HG03432 (cell line): Measurements from ENCODE around the gene DCT.
A peak's percentile ranks its signal among the peaks of the same experiment; 100 is the strongest.

ENCODE experiments used
- ATAC-seq: cut with Tn5 transposase; IDR thresholded peaks from one replicate; pipeline ENCODE4 v1.9.1; 2021; ENCODE audit warnings: mild to moderate bottlenecking, moderate library complexity; ENCODE audit not compliant: unreplicated experiment

Gene DCT

DNA sequence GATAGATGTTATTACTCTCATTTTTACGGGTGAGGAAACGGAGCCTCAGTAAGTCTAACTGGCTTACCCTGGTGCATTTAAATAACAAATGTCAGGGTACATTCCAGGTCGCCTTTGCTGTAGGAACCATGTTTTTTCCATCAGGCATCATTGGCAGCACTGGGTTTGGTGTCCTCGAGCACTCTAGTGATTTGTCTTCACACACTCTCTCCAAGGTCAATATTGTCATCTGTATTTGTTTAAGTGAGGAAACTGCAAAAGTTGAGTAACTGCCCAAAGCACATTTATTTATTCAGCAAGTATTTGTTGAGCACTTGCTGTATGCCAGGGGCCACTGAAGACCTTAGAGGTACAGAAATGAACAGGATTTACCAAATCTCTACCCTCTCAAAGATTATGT, 78.6 kb downstream of the DCT start:
- no peak for ATAC-seq

DNA sequence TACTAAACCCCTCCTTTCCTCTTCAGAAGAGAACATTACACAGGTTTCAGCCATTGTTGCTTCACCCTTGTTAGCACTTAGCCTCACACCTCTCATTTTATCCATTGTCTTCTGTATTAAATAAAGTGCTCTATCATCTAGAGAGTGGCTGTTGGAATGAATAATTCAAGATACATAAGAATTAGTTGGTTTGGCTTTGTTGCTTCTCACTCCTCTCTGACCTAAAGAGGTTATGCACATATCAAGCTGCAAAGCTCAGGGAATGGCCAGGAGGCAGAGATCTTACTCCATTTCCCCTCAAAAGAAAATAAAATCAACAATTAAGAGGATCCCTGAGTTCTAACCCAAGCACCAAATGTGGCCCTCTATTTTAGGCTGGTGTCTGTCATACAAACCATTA, 79.7 kb downstream of the DCT start:
- no peak for ATAC-seq

DNA sequence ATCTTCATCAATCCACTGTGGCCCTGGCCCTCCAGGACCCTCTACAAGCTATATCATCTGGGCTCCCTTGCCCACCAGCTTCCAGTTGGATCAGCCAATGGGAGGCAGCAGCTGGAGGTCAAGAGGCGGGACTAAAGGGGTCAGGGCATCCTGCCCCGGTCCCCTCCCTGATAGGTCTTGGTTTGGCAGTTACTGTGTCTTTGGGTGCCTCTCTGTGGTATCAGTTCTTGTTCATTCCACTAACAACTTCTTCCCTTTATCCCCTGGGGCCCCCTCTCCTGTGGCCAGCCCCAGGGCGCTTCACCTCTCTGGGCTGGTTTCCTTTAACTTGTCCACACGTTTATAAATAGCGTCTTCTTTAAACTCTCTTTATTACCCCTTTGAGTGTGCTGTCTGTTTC, 83.6 kb downstream of the DCT start:
- peak; percentile 39 for ATAC-seq

DNA sequence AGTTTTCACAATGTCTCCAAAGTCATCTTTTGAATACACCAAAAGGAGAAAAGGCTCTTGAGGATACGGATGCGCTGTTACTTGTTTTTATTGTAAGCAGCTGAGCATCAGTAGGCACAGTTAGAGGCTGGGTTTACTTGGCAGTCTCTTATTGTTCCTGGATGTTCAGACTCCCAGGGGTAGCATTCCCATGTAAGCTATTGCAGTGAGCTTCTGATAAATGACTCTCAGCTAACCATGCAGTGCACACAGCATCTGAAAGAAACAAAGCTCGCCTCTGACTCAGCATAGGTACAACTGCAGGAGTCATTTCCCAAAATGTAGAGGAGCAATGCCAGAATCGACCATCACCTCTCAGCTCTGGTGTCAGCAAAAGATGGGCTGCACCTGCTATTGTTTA, 84.8 kb downstream of the DCT start:
- ATAC-seq = no peak

DNA sequence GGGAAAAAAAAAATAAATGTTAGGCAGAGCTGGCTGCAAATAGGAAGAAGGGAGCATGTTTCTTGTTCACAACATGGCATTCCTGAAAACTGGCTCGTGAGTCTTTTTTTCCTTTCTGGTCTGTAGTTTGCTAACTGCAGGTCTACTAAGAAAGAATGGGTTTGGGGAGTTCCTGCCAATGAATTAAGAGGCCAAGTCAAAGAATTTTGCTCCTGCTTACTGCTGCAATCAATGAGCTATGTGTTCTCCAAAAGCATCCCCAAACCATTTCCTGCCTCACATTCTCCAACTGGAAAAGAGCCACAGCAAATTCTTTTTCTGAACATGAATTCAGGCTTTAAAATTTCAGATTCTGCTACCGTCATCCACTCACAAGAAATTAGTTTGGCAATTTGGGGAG, 88.6 kb downstream of the DCT start:
- no peak for ATAC-seq

DNA sequence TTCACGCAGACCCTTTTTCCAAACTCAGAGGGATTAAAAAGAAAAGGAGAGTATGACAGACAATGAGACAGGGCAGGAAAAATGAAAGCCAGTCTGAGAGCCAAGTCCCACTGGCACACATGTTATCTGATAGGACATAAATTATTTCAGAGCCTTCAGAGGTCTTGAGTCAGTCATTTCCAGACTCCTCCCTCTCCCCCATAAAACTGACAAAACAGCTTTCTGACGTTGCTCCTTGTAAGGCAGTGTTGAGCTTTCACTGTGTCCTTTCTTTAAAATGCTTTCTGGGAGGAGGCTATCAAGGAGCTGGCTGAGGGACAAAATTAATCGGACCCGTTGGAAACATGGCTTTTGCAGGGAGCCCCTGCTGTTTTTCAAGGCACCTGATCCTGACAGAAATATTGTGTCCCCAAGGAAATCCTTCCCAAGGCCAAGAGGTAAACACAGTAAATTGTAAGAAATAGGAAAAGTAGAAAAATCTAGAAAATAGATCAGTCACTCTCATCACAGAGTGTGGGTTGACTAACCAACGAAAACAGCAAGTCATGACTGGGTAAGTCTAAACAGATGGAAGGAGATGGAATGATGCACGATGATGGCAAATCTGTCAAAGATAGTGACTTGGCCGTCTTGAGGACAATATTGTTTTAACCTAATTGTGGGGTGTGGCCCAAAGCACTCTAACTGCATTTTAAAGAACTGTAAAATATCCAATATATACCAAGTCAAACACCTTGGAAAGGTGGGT, 89.7 kb downstream of the DCT start:
- no peak for ATAC-seq

DNA sequence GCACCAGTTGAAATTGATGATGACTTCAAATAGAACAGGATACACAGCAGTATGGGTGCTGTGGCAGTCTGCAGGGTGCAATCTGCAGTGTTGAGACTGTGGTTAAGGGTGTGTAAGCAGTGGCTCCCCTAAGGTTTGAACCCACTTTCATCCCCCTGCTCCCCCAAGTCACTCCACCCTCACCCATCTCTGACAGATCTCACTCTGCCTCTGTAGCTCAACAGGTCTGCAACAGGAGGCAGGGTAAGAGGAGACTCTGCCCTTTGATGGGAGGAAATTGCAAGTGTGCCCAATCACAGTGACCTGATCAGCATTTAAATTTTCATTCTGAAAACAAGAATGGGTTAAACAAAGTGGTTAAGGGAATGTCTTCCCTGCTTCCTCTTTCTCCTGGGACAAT, 92.4 kb downstream of the DCT start:
- ATAC-seq = no peak
